ENCODE data around the gene SMCO3.

- TF ChIP-seq POU6F1 (CRISPR knock-in tag; IDR thresholded peaks at IDR 0.05; ENCODE audit: borderline replicate concordance, low read depth), result no peak
- no peak for TF ChIP-seq TSHZ2 (CRISPR knock-in tag; IDR thresholded peaks at IDR 0.05)
- no peak for TF ChIP-seq TCF4 (CRISPR knock-in tag; IDR thresholded peaks at IDR 0.05; ENCODE audit: borderline replicate concordance)
- no peak for TF ChIP-seq PATZ1 (CRISPR knock-in tag; IDR thresholded peaks at IDR 0.05; ENCODE audit: borderline replicate concordance)
- TF ChIP-seq SNAI2 (CRISPR knock-in tag; IDR thresholded peaks at IDR 0.05), result no peak
- no peak for TF ChIP-seq ARNTL (CRISPR knock-in tag; IDR thresholded peaks at IDR 0.05; ENCODE audit: borderline replicate concordance, low read depth)
- TF ChIP-seq ZNF70 (CRISPR knock-in tag; IDR thresholded peaks at IDR 0.05), result no peak
- TF ChIP-seq CREB5 (CRISPR knock-in tag; IDR thresholded peaks at IDR 0.05; ENCODE audit: low read depth), result peak; percentile 35; the same call in 1 of the 2 replicates
- TF ChIP-seq ZNF565 (CRISPR knock-in tag; conservative IDR thresholded peaks at IDR 0.05; ENCODE audit: low read depth), result no peak
- TF ChIP-seq ESRRG (CRISPR knock-in tag; IDR thresholded peaks at IDR 0.05), result no peak
- no peak for TF ChIP-seq GLIS3 (CRISPR knock-in tag; IDR thresholded peaks at IDR 0.05)
These were observed 27.8 kb upstream of the SMCO3 start for GRCh38 chr12:14841761-14842160.
